ENCODE results near the gene RHEB.

GRCh38 chr7:151422212-151422611 lies 97.5 kb downstream of the RHEB start:
- TF ChIP-seq CTCF (IDR thresholded peaks at IDR 0.05) (no peak), POLR2AphosphoS5 (IDR thresholded peaks at IDR 0.05) (no peak), EP300 (IDR thresholded peaks at IDR 0.05) (no peak), POLR2A (IDR thresholded peaks at IDR 0.05) (no peak)

Measured in gastroesophageal sphincter (tissue), 3 donors.